ENCODE results near the gene RAB35.
"Not testable (repeated sequence)": the region's sequence is repeated elsewhere in the genome, so short reads cannot be mapped to it uniquely, and the experiment has no call there.

RAB35 gene

GRCh38 chr12:120060717-120061116 lies 55.8 kb downstream of the RAB35 start:
- DNase-seq (ENCODE audit: low spot score): no peak

GRCh38 chr12:120060196-120060595 lies 56.4 kb downstream of the RAB35 start:
- DNase-seq (ENCODE audit: low spot score): no peak

- DNase-seq (ENCODE audit: low spot score): no peak
These were observed 59.8 kb downstream of the RAB35 start for GRCh38 chr12:120056739-120057138.

- no peak for DNase-seq (ENCODE audit: low spot score)
These were observed 61.1 kb downstream of the RAB35 start for GRCh38 chr12:120055231-120056000.

- DNase-seq (ENCODE audit: low spot score): no peak
These were observed 62.3 kb downstream of the RAB35 start for GRCh38 chr12:120054293-120054692.

- no peak for DNase-seq (ENCODE audit: low spot score)
These were observed 65.0 kb downstream of the RAB35 start for GRCh38 chr12:120051535-120051934.

- DNase-seq (ENCODE audit: low spot score): no peak
These were observed 67.1 kb downstream of the RAB35 start for GRCh38 chr12:120049426-120049825.

GRCh38 chr12:120048263-120048662 lies 68.3 kb downstream of the RAB35 start:
- no peak for DNase-seq (ENCODE audit: low spot score)

GRCh38 chr12:120047072-120047471 lies 69.5 kb downstream of the RAB35 start:
- no peak for DNase-seq (ENCODE audit: low spot score)

- not testable (repeated sequence) for DNase-seq (ENCODE audit: low spot score)
These were observed 71.2 kb downstream of the RAB35 start for GRCh38 chr12:120045367-120045766.
